ENCODE data around the gene AMH.

The AMH gene

DNA sequence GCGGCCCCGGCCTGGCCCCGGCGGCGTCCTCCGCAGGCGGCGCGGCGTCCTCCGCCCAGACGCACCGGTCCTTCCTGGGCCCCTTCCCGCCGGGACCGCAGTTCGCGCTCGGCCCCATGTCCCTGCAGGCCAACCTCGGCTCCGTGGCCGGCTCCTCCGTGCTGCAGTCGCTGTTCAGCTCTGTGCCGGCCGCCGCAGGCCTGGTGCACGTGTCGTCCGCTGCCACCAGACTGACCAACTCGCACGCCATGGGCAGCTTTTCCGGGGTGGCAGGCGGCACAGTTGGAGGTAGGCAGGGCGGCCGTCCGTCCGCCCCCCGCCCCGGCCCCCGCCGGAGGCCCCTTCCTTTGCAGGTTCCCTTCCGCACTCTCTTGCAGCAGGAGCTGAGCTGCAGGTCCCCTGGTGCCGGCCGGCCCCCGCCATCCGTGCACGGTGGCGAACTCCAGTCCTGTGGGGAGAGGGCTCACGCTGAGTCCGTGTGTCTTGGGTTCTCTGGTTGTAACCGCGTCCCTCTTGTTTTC, 22.2 kb upstream of the AMH start:
- peaks cover 4% of the 10 kb centered on the region; the same call in 1 of the 2 replicates for H3K36me3 ChIP-seq (ENCODE audit: insufficient read depth, low read length)
- no peaks in the 10 kb centered on the region for H3K9me3 ChIP-seq (ENCODE audit: control insufficient read depth, insufficient read depth, low read length)
- H3K4me1 ChIP-seq (ENCODE audit: insufficient read depth, low read length): no peaks in the 10 kb centered on the region
- H3K9ac ChIP-seq (ENCODE audit: low read depth, low read length): no peak overlapping the region

DNA sequence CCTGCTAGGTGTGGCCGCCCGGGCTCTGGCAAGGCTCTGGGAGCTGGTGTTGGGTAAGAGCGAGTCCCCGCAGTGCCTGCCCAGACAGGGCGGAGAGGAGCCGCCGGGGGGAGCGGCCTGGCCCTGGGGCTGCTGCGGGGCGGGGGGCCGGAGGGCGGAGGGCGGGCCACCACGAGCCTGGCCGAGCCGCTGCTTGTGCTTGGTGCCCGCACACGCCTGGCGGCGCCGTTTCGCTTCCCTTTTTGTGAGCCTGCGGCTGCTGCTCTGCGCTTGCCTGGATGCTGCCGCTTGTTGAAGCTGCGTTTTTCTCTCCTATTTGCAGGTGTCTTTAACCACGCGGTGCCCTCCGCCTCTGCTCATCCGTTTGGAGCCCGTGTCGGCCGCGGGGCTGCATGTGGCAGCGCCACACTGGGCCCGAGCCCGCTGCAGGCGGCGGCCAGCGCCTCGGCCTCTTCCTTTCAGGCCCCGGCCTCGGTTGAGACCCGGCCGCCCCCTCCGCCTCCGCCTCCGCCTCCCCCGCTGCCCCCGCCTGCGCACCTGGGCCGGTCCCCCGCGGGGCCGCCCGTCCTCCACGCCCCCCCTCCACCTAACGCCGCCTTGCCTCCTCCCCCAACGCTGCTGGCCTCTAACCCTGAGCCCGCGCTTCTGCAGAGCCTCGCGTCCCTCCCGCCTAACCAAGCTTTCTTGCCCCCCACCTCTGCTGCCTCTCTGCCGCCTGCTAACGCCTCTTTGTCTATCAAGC, 21.5 kb upstream of the AMH start:
- no peaks in the 10 kb centered on the region for H3K4me1 ChIP-seq (ENCODE audit: insufficient read depth, low read length)
- H3K9me3 ChIP-seq (ENCODE audit: control insufficient read depth, insufficient read depth, low read length): no peaks in the 10 kb centered on the region
- no peak overlapping the region for H3K9ac ChIP-seq (ENCODE audit: low read depth, low read length)
- H3K36me3 ChIP-seq (ENCODE audit: insufficient read depth, low read length): peaks cover 4% of the 10 kb centered on the region; the same call in 1 of the 2 replicates

DNA sequence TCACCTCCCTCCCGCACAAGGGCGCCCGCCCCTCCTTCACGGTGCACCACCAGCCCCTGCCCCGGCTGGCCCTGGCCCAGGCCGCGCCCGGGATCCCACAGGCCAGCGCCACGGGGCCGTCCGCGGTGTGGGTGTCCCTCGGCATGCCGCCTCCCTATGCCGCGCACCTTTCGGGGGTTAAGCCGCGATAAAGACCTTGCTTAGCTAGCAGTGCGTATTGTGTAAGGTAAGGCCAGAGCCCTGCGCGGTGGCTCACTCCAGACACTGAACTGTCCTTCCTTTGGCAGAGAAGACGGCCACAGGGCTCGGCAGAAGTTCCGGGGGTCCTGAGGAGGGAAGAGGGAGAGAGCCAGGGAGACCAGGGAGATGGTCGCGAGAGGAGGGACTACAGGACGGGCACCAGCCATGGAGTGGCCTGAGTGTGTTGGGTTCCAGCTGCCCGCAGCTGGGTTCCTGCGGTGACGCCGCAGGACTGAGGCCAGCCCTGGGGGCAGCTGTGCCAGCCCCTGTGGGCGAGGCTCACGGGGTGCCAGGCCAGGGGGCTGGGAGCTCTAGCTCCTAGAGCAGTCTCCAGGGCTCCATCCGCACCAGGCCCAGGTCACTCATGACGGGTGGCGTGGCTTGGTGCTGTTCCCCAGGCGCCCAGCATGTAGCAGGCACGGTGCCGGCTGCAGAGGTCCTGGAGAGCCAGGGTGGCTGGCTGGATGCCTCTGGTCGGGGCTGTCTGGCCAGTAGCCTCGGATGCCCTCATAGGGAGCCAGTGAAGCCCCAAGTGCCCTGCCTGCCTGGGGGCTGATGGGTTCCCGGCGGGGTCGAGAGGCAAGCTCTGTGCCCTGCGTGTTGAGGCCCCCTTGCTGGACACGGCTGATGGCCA, 20.7 kb upstream of the AMH start:
- H3K4me1 ChIP-seq (ENCODE audit: insufficient read depth, low read length): no peaks in the 10 kb centered on the region
- H3K36me3 ChIP-seq (ENCODE audit: insufficient read depth, low read length): peaks cover 4% of the 10 kb centered on the region; the same call in 1 of the 2 replicates
- H3K9me3 ChIP-seq (ENCODE audit: control insufficient read depth, insufficient read depth, low read length): no peaks in the 10 kb centered on the region
- no peak overlapping the region for H3K9ac ChIP-seq (ENCODE audit: low read depth, low read length)

DNA sequence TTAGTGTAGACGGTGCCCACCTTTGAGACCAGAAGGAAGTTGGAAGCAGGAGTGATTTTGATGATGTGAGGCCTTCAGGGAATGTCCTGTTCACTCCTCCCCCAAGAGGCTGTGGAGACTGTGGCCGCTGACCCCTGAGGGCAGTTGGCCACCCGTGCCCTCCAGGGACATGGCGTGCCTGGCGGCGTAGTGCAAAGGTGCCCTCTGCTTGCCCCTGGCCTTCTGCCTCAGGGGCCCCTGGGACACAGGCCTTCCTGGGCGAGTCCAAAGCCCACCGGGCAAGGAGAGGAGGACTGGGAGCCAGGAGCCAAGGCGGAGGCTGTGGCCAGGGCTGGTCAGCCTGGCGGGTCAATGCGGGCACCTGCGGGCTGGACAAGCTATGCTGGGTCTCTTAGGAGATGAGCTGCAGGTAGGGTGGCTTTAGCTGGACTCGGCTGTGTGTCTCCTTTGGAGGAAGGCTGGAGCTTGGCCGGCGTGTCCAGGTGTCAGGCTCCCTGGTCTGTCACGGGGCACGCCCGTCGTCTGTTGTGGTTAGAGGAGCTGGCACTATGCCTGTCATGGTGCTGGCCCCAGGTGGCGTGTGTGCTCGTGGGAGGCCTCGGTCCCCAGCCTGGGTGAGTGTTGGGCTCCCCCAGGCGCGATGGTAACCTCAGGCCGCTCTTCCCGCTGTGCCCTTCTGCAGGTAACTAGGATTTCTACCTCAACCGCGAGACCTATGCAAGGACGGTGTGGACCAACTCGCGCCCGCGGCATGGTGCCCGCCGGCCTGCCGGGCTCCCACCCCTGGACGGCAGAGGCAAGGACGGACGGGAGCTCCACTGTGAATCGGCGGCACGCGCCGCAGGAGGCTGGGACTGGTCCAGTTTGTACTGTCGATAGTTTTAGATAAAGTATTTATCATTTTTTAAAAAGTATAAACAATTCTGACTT, 19.8 kb upstream of the AMH start:
- Histone ChIP-seq H3K4me1 (ENCODE audit: insufficient read depth, low read length) (no peaks in the 10 kb centered on the region), H3K9ac (ENCODE audit: low read depth, low read length) (no peak overlapping the region)

DNA sequence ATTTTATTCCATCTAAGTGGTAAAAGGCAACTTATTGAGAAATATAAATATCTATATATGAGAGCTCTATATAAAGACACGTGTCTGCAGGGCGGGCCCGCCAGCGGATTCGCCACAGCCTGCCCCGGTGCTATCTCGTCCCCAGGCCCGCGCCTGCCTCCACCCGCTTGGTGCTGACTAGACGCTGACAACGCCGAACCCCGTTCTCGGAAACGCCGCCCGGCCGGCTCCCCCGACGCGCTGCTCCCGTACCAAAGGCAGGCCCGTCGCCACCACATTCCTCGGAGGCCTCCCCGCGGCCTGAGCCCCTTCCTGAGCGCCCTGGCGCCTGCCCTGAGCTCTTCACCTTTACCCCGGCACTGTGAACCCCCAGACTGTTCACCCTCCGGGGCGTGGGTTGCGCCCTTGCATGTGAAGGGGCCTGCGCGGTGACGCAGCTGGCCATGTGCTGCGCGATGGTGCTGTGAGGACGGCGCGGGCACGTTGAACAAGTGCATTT, 19.0 kb upstream of the AMH start:
- Histone ChIP-seq H3K9ac (ENCODE audit: low read depth, low read length) (no peak overlapping the region), H3K4me1 (ENCODE audit: insufficient read depth, low read length) (no peaks in the 10 kb centered on the region), H3K36me3 (ENCODE audit: insufficient read depth, low read length) (peaks cover 4% of the 10 kb centered on the region; the same call in 1 of the 2 replicates), H3K9me3 (ENCODE audit: control insufficient read depth, insufficient read depth, low read length) (no peaks in the 10 kb centered on the region)

More for the DNA sequence above, 19.8 kb upstream of the AMH start:
- peaks cover 4% of the 10 kb centered on the region; the same call in 1 of the 2 replicates for H3K36me3 ChIP-seq (ENCODE audit: insufficient read depth, low read length)
- H3K9me3 ChIP-seq (ENCODE audit: control insufficient read depth, insufficient read depth, low read length): no peaks in the 10 kb centered on the region

DNA sequence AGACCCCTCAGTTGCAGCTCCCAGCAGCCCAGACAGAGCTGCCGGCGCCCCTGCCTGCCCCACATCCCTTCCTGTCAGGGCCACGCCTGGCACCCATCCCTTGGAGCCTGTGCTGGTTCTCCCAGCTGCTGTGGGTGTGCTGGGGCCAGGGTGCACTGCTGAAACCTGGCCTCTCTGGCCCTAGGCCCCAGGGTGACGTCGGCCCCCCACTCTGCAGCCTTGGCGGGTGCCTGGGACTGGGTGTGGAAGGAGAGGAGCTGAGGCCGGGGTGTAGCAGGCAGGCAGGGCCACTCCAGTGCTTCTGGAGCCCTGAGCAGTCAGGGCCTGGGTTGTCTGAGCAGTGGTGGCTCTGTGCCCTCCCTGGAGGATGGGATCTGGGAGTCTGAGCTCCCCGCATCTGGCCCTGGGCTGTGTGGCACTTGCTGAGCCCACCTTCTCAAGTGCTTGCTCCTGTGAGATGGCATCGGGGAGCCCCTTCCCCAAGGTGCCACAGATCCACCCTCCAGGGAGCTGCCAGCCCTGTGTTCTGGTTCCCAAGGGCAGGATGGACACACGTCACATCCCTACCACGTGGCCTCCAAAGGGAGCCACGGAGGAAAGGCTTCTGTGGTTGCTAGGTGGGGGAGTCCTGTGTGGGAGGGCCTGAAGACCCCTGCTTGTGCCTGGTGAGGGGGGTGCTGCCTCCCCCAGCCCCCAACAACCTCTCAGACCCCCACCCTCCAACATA, 18.2 kb upstream of the AMH start:
- H3K36me3 ChIP-seq (ENCODE audit: insufficient read depth, low read length): peaks cover under 1% of the 10 kb centered on the region; the same call in 1 of the 2 replicates
- no peak overlapping the region for H3K9ac ChIP-seq (ENCODE audit: low read depth, low read length)
- H3K4me1 ChIP-seq (ENCODE audit: insufficient read depth, low read length): no peaks in the 10 kb centered on the region
- H3K9me3 ChIP-seq (ENCODE audit: control insufficient read depth, insufficient read depth, low read length): no peaks in the 10 kb centered on the region

DNA sequence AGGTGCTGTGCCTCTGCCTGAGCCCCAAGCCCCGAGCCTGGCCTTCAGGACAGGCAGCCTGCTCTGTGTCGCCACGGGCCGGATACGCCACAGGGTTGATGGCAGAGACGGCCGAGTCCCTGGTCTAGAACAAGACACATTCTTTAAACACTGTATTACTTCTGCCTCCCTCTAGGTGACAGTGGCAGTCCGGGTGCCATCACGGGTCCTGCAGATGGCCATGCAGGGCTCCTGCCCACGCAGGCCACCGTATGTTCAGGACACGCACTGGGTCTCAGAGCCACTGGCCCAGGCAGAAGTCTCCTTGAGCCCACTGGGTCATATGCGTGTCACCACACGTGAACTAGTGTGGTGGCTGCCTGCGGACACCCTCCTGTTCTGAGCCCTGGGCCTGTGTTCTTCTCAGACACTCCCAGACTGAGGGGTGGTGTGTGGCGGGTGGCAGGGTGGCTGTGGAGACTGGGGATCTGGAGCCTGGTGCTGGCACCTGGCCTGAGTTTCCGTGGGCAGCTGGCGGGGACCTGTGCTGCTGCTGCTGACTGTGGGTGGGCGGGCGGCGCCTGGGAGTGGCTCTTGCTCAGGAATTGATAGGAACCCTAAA, 17.4 kb upstream of the AMH start:
- Histone ChIP-seq H3K9me3 (ENCODE audit: control insufficient read depth, insufficient read depth, low read length) (no peaks in the 10 kb centered on the region), H3K4me1 (ENCODE audit: insufficient read depth, low read length) (no peaks in the 10 kb centered on the region), H3K9ac (ENCODE audit: low read depth, low read length) (no peak overlapping the region), H3K36me3 (ENCODE audit: insufficient read depth, low read length) (no peaks in the 10 kb centered on the region; the same call in 1 of the 2 replicates)

DNA sequence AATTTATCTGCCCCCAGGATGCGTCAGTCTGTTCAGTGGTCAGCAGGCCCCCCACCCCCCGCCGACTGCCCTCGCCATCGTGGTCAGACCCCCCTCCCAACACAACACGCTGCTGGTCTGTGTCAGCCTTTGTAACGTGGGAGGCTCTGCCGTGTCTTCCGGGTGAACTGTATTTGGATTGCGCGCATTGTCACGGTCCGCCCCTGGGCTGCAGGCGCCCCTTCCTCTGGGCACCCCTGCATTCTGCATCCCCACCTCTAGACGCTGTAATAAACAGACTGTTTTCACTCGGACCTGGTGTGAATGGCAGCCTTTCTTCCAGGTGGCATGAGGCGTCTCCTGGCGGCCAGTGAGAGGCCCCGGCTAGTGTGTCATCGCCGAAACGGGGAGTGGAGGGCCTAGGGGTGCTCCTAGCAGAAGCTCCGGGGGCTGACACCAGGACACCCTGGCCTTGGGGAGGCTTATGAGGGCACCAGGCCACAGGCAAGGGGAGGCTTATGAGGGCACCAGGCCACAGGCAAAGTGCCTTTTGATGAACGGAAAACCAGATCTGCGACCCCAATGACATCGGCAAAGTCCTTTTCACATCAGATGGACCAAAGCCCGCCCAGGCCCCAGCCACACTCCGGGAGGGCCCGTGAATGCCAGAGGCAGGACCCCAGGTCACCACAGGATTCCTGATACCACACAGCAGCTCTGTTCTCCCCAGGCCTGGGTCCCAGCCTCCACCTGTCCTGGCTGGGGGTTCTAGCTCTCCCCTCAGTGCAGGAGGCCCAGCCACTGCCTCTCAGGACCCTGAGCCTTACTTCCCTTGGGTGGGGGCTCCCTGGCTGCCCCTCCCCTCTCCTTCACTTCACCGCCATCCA, 16.6 kb upstream of the AMH start:
- no peaks in the 10 kb centered on the region for H3K9me3 ChIP-seq (ENCODE audit: control insufficient read depth, insufficient read depth, low read length)
- H3K9ac ChIP-seq (ENCODE audit: low read depth, low read length): no peak overlapping the region
- H3K36me3 ChIP-seq (ENCODE audit: insufficient read depth, low read length): no peaks in the 10 kb centered on the region; the same call in 1 of the 2 replicates
- H3K4me1 ChIP-seq (ENCODE audit: insufficient read depth, low read length): no peaks in the 10 kb centered on the region

DNA sequence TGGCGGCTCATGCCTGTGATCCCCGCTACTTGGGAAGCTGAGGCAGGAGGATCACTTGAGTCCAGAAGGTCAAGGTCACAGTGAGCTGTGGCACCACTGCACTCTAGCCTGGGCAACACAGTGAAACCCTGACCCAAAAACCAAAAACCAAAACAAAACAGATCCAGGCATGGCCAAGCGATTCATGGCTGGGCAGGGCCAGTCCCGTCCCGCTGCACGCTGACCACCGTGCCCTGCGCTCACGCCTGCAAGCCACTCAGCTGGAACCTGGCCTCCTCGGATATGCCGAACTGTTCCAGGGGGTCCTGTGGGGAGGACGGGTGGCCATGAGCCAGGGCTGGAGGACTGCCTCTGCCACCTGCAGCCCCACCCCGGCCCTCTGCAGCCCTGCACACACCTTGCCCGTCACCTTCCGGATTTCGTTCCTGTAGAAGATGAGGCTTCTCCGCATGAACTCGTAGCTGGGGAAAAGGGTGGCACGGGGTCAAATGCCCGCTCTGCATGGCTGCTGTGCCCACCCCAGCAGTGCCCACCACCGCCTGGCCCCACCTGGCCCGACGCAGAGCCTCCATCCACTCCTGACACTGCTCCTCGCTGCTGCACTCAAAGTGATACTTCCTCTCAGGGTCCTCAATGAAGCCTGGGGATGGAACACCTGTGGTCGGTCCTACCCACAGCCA, 15.4 kb upstream of the AMH start:
- Histone ChIP-seq H3K4me1 (ENCODE audit: insufficient read depth, low read length) (0 out of 2 replicates have a peak, but pooled peaks cover 6% of the 10 kb centered on the region), H3K9ac (ENCODE audit: low read depth, low read length) (no peak overlapping the region), H3K36me3 (ENCODE audit: insufficient read depth, low read length) (no peaks in the 10 kb centered on the region; the same call in 1 of the 2 replicates), H3K9me3 (ENCODE audit: control insufficient read depth, insufficient read depth, low read length) (no peaks in the 10 kb centered on the region)

DNA sequence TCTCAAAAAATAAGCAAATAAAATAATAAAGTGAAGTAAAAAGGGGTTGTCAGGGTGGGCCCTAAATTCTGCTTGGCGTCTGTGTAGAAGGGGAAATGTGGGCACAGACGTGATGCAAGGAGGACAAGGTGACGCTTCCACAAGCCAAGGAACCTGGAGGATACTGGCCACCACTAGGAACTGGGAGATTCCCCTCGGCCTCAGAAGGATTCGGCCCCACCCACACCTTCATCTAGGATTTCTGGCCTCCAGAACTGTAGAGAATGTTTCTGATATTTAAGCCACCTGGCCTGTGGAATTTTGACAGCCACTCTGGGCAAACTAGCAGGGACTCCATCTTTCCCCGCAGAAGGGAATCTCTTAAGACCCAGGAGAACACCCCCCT, 14.1 kb upstream of the AMH start:
- Histone ChIP-seq H3K9me3 (ENCODE audit: control insufficient read depth, insufficient read depth, low read length) (no peaks in the 10 kb centered on the region), H3K9ac (ENCODE audit: low read depth, low read length) (peak overlapping the region; percentile 90), H3K36me3 (ENCODE audit: insufficient read depth, low read length) (no peaks in the 10 kb centered on the region; the same call in 1 of the 2 replicates), H3K4me1 (ENCODE audit: insufficient read depth, low read length) (peaks cover 11% of the 10 kb centered on the region)

DNA sequence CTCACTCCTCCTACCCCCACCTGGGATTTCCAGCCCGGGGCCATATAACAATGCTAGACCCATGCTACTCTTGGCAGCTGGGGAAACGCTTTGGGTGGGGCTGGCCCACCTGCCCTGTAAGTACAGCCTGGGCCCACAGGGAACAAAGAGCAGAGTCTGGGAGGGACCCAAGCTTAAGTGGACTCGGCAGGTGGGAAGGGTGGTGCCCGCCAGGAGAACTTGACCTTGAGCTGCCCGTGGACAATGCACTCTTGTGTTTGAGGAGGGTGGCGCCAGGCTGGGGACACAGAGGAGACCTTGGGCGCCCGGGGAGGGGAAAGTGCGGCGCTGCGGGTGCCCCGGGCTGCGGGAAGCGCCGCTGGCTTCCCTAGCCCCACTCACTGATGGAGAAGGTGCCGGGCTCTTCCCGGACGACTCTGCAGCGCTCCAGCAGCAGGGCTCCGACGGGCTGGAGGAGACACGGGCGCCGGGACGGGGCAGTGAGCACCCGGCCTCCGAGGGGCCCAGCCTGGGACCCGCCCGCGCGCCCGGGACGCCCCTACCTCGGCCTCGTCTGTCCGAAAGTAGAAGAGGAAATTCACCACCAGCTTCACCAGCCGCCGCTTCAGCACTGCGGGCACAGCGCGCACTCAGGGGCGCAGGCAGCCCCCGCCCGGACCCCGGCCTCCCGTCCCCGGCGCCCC, 13.6 kb upstream of the AMH start:
- H3K36me3 ChIP-seq (ENCODE audit: insufficient read depth, low read length): no peaks in the 10 kb centered on the region; the same call in 1 of the 2 replicates
- H3K9me3 ChIP-seq (ENCODE audit: control insufficient read depth, insufficient read depth, low read length): no peaks in the 10 kb centered on the region
- H3K4me1 ChIP-seq (ENCODE audit: insufficient read depth, low read length): peaks cover 14% of the 10 kb centered on the region
- peak overlapping the region; percentile 90 for H3K9ac ChIP-seq (ENCODE audit: low read depth, low read length)

All from ES-I3 (cell line).